Measurements from ENCODE around the gene DNLZ.
"Not testable (repeated sequence)": the region's sequence is repeated elsewhere in the genome, so short reads cannot be mapped to it uniquely, and the experiment has no call there.

DNLZ gene

DNA sequence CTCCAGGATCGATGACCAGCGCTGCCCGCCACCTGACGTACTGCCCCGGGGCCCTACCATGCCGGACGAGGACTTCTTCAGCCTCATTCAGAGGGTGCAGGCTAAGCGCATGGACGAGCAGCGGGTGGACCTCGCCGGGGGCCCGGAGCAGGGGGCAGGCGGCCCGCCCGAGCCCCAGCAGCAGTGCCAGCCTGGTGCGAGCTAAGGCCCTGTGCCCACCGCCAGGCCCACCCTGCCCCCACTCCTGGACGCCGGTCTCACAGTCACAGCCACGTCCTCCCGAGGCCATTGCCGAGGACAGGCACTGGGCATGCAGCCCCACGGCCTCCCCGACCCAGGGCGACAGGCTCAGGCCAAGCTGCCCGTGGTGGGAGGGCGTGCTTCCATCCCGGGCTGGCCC is 5.5 kb downstream of the DNLZ start:
- DNase-seq: no peak

DNA sequence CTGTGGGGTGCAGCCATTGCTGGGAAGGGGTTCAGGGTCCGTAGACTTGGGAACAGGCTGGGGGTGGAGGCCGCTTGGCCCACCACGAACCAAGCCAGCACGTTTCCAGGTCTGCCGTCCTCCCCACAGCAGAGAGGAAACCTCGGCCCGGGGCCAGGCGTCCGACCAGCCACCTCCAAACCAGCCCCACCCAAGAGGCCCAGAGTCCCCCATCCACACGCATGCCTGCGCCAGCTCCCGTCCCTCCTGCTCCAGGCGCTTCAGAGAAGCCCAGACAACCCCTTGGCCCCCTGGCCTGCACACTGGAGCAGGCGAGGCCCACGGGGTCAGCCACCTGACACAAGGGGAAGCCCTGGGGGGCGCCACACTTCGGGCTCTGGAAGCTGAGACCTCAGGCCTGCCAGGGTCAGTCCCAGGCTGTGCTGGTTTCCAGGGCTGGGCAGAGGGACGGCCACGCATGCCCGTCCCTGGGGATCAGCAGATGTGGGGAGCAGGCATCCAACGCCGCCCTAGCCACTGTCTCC is 6.3 kb downstream of the DNLZ start:
- DNase-seq: no peak

DNA sequence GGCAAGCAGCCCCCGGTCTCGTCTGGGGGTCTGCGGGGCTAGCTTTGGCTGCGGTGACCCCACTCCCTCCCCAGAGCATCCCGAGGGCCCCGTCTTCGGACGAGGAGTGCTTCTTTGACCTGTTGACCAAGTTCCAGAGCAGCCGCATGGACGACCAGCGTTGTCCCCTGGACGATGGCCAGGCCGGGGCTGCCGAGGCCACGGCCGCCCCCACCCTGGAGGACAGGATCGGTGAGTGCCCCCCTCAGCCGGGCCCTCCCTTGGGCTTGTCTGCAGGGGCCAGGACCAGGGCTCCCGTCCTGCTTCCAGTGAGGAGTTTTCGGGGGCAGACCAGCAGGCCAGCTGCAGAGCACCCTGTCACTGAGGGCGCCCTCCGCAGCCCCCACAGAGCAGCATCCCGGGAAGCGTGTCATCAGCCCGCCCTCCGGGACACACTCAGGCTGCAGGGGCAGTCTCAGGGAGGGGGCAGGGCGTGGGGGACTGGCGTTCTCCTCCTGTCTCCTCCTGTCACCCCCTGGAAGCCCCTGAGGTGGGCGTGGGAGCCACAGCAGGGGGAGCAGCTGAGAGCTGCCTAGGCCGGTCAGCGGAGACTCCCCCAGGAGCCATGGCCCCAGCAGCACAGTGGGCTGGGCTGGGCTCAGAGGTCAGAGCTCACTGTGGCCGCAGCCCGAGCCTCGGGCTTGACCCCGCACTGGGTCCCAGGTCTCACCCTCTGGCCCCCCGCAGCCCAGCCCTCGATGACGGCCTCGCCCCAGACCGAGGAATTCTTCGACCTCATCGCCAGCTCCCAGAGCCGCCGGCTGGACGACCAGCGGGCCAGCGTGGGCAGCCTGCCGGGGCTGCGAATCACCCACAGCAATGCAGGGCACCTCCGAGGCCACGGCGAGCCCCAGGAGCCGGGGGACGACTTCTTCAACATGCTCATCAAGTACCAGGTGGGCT is 7.7 kb downstream of the DNLZ start:
- no peak for DNase-seq

DNA sequence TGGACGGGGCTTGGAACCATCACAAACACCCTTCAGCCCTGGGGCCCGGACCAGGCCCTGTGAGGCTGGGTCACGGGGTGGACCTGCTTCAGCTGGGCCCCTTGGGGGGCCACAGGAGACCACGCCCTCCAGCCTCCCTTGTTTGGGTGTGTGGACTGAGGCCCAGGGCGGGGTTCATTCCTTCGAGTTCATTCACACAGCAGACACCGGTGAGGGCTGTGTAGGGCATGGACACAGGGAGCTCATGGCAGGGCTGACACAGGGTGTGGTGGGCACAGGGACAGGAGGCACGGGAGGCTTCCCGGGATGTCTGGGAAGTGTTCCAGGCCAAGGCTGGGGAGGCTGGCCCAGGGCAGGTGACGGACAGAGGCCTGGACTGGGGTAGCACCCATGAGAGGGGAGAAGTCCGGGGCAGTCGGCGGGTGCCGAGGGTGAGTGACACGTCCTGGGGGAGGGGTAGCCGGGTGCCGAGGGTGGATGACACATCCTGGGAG is 8.9 kb downstream of the DNLZ start:
- DNase-seq: no peak

DNA sequence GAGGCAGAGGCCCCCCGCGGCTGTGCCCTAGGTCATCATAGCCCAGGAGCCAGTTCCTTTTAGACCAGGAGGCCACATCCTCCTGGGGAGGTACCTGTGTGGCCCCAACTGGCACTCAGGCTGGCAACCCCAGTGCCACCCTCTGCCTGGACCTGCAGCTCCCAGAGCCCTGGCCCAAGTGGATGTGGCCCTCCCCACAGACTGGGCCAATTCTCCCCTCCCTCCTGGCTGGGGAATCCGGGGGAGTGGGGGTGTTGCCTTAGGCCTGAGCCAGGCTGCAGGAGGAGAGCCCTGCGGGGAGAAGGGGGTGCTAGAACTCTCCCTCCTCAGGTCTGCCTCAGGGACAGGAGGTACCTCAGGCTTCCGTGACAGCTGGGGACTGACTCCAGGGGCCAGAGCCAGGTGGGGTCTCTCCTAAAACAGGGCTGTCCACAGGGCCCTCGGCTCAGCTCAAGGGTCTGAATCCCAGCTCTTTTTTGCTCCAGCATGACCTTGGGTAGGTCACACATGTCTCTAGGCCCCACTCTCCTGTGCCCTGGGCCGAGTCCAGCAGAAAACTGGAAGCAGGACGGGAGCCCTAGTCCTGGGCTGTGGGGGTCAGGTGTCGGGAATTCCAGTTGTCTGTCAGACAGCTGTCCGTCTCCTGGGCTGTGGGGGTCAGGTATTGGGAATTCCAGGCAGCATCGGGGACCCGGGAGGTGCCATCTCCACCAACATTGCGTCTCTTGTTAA is 9.6 kb downstream of the DNLZ start:
- DNase-seq: no peak

DNA sequence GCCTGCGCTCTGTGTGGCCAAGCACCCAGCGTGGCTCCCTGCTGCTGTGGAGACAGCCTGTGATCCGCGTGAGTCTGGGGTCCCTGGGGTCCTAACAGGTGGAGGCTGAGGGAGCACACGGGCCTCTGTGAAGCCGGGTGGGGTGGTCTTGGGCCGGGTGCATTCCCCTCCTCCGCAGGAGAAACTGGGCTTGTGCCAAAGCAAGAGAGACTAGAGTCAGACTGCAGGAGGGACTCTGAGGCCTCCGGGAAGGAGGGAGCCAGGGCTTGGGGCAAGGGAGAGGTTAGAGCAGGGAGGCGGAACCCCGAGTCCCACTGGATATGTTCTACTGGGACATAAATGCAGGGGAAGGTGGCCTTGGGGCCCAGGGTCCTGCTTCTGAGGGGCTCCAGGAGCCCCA is 10.5 kb downstream of the DNLZ start:
- no peak for DNase-seq

DNA sequence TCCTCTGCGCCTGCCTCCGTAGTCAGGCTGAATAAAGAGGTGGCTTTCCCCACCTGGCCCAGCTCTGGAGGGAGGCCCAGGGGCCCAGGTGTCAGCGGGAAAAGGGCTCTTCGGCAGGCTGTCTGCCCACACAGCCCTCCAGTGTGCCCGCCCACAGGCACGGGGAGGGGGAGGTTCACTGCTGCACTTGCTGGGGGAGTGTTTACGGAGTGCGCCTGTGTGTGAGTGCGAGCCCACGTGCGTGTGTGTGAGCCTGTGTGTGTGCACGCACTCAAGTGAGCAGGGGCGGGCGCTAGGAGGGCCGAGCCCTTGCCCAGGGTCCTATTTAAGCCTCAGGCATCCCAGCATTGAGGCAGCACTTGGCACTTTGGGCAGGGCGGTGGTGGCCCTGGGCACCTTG is 10.9 kb downstream of the DNLZ start:
- no peak for DNase-seq

DNA sequence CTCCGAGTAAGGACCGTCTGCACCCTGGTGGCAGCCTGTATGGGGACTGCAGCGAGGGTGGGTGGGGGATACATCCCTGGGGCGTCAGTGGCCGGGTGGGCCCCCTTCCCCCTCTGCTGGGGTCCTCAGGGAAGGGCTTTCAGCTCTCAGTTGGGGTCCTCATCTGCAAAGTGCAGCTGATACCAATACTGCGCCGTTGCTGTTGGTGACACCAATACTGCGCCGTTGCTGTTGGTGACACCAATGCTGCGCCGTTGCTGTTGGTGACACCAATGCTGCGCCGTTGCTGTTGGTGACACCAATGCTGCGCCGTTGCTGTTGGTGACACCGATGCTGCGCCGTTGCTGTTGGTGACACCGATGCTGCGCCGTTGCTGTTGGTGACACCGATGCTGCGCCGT is 11.7 kb downstream of the DNLZ start:
- DNase-seq: not testable (repeated sequence)

DNA sequence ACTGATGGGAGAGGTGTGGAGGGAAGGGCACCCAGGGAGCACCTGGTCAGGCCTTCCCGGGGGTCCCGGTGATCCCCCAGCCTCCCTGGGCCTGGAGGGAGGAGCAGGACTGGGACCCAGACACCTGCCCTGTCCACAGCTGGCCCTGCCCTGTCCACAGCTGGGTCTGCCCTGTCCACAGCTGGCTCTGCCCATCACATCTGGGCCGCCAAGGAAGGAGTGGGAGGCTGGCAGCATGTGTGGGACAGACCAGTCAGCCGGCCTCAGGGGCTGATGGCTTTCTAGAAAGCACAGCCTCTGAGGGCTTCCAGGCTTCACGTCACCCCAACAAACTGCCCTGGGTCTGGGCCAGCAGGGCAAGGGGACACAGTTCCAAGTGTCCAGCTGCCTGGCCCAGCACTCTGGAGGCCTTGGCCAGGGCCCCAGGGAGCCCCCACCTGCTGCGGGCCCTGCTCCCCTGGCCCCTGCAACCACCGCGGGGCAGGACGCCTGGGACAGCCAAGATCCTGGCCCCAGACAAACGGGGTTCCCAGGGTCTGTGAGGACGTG is 12.2 kb downstream of the DNLZ start:
- no peak for DNase-seq

DNA sequence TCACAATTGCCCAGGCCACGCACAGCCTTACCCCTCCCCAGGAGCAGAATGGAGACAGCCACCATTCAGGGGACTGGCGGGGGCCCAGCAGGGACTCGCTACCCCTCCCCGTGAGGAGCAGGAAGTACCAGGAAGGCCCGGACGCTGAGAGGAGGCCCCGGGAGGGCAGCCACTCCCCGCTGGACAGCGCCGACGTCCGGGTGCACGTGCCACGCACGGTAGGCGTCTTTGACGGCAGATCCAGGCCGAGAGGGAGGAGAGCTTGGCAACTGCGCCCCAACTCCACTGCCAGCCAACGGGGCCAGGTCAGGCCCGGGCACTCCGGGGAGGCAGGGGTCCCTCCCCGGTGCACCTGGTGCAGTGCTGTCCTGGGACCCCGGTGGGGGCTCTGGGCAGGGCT is 14.0 kb downstream of the DNLZ start:
- no peak for DNase-seq

DNA sequence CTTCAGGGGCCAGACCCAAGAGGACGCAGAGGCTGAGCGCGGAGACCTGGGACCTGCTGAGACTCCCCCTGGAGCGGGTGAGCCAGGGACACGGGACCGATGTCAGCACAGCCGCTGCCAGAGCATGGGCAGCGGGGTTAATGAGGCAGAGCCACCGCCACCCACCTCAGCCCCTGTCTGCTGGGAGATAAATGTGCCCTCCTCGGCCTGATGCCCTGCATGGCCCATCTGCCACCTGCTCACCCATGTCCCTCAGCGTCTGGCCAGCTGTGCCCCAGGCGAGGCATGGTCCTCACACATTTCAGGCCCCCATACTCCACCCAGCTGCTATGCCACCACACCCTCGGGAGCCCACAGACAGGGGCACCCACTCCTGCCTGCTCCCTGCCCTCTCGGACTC is 14.9 kb downstream of the DNLZ start:
- DNase-seq: no peak

DNA sequence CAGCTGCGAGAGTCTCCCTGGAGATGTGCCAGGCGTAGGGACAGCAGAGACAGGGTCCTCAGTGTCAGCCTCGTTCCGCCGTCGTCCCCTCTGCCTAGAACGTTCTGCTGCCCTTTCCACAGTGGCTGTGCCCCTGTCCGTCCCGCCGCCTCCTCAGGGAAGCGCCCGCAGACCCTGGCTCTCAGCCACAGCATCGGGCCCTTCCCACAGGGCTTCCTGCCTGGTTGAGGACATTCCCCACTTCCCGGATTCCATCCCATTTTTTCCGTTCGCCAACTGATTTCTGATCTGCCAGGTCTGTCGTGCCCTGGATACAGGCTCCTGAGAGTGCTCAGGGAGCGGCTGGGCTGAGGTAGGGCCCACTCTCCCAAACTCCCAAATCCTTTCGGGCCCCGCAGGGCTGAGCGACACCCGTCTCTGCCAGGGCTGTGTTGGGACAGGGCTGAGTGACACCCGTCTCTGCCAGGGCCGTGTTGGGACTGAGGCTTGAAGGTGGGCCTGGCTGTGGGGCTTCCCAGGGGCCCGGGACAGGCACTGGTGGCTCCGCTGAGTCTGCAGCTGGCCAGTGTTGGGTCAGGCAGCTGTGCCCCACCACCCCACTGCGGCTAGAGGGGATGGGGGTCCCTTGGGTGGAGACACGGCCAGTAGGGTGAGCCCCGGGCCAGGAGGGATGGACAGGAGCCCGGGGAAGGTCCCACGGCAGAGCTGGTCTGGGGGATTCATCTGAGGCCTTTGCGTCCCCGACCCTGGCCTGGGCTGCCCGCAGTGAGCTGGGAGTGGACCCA is 15.9 kb downstream of the DNLZ start:
- DNase-seq: no peak

DNA sequence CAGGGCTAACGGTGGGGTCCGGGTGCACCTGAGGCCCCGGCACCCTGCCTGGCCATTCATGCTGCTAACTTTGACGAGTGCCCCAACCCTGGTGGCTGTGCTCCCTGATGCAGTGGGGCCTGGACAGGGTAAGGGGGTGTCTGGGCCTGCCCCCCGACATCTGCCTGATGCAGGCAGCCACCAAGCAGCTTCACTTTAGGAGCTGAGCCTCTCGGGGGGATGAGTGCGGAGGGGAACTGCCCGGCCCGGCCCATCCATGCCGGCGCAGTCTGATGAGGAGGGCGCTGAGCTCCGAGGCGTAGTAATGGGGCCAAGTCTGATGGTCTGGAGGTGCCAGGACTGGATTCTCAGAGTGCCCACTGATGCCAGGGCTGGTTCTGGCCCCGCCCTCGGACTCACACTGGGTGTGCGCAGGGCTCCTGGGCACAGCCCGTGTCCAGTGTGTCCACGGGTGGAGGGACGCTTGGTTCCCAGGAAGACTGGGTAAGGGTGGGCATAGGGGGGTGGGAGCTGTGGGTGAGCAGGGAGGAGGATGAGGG is 16.5 kb downstream of the DNLZ start:
- no peak for DNase-seq

DNA sequence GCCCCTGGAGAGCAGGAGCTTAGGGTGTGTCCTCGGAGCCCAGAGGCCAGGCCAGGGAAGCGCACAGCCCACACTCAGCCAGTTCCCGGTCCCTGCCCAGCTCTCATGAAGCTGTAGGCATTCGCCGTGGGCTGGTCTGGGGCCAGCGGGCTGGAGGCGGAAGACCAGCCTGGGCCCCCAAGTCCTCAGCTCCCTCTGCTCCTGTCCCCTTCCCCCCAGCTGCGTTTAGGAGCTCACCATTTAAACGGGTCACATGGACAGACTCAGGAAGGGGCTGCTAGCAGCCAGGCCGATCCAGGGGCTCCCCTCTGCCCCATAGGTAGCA is 17.4 kb downstream of the DNLZ start:
- DNase-seq: no peak

DNA sequence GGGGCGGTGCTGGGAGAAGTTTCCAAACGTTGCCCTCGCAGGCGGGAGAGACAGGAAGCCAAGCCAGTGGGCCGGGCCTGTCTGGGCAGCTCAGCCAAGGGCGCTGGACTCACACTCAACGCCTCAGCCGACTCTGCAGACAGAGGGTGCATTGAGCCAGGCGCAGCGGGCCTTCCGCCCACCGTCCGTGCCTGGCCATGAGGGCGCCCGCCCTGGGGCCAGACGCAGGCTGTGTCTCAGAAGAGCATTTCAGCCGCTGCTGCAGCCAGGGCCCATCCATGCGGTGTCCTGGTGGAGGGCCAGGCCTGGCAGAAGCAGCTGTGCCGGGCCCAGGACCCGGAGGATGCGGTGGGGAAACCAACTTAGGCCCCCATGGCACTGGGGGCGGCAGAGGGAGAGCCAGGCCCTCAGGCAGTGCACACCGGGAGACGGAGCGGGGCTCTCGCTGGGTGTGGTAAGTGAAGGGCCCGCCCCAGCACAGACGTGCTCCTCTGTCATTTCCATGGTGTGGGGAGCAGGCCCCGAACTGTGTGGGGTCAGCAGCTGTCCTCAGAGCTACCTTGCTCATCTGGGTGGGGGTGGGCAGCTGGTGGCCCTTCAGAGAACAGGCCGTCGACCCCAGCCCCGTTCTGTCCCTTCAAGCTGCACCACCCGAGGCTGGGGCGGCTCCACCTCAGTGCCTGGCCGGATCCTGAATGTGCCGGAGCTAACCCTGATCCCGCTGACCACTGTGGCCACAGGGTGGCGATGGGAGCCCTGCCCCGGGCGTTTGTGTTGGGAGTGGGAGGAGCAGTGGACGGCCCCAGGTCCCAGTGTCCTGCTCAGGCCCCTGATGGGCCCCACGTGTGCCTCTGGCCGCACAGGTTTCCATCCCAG is 18.0 kb downstream of the DNLZ start:
- DNase-seq: no peak

DNA sequence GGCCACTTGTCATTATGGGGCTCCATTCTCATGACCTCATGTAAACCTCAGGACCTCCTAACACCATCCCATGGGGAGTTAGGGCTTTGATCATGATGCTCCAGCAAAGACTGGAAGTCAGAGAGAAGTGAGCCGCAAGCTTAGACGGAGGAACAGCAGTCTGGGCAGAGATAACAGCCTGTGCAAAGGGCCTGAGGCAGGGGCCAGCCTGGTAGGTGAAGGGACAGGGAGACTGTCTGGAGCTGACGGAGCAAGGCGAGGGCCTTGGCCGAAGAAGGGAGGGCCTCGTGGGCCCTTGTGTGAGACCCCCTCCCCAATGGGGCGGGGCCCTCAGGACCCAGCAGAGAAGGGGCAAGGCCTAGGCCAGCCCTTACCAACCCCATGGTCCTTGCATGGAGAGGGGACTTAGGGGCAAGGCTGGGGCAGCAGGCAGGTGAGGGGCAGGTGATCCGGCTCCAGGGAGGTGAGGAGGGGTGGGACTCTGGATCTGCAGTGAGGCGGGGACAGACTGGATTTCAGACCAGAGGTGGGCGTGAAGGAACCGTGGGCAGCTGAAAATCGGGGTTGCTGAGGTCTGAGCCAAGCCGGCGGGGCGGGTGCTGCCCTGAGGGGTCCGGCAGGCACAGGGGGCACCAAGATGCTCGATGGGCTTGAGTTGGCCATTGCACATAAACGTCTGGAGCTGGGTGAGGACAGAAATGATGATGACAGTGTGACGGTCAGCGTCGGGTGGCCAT is 18.8 kb downstream of the DNLZ start:
- no peak for DNase-seq

DNA sequence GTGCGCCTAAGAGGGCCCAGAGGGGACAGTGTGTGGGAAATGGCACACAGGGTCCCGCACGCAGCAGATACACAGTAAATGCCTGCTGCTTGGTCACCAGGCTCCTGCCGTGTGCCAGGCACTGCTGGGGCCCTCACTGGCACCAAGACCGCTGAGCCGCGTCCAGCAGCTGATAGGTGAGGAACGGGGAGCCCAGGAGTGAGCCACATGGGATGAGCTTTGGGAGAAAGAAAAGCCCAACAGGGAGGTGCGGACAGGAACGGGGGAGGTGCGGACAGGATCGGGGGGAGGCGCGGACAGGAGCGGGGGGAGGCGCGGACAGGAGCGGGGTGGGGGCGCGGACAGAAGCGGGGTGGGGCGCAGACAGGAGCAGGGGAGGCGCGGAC is 19.7 kb downstream of the DNLZ start:
- DNase-seq: no peak

DNA sequence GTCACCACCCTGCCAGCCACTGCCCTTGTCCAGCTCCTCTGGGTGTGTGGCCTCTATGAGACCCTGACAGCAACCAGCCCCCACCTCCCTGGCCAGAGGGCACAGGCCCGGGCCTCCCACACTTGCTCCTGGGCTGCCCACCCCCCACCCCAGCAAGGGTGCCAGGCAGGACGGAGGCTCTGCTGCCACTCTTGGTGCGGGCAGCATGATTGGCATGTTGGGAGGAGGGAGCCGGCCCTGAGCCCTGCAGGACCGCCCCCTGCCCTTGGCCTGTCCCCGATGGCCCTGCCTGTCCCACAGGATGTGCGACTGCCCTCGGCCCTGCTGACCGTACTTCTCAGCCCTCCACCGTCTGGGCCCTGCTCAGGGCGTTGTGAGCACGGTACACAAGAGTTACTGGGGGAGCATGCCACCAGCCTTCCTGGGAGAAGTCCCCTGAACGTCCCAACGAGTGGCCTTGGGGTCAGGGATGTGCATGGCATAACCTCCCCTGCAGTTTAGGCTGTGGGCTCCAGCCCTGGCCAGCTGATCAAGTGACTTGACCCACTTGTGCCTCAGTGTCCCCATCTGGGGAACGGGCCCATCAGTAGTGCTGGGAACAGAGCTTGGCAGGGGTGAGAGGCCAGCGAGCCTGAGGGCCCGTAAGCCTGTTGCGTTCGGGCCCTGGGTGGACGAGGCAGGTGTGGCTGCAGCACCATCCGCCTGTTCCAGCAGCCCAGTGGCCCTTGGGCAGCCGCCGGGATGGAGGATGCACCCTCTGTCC is 20.2 kb downstream of the DNLZ start:
- no peak for DNase-seq

DNA sequence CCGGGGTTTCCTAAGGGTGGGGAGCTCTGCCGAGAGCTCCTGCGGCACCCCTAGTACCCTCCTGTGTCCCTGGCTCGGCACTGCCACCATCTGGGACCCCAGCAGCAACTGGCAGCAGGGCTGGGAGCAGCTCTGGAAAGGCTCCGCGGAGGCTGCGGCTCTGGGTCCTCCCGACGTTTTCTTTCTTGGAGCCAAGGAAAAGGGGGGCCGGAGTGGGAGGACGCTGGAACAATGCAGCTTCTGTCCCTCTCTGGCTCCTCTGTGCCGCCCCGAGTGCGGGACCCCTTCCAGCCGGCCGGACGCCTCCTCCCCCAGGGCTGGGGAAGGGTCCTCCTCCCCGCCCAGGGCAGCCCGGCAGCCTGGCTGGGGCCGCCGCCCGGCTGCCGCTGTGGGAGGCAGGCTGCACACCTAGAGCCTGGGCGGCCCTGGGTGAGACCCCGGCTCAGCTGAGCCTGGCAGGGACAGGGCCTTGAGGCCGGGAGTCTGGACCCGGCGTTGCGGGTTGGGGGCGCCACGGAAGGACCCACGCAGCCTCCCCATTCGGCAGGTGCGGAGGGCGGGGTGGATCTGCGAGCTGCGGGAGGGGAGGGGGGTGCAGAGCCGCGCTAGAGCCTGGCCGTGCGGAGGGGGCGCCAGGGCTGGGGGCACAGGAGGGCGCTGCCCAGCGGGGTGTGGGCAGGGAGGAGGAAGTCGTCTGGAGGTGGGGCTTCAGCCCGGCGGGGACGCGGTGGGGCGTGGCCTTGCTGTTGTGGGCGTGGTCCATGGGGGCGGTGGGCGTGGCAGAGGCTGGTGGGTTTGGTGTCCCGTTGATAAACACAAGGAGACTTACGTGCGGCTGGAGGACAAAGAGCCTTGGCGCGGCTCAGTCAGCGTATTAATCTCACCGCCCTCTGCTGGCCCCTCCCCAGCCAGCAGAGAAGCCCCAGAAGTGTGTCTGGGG is 21.1 kb downstream of the DNLZ start:
- DNase-seq: no peak
